ENCODE results near the gene CDC20.
A peak's percentile ranks its signal among the peaks of the same experiment; 100 is the strongest.
"Not testable (repeated sequence)": the region's sequence is repeated elsewhere in the genome, so short reads cannot be mapped to it uniquely, and the experiment has no call there.

CDC20 gene

DNA sequence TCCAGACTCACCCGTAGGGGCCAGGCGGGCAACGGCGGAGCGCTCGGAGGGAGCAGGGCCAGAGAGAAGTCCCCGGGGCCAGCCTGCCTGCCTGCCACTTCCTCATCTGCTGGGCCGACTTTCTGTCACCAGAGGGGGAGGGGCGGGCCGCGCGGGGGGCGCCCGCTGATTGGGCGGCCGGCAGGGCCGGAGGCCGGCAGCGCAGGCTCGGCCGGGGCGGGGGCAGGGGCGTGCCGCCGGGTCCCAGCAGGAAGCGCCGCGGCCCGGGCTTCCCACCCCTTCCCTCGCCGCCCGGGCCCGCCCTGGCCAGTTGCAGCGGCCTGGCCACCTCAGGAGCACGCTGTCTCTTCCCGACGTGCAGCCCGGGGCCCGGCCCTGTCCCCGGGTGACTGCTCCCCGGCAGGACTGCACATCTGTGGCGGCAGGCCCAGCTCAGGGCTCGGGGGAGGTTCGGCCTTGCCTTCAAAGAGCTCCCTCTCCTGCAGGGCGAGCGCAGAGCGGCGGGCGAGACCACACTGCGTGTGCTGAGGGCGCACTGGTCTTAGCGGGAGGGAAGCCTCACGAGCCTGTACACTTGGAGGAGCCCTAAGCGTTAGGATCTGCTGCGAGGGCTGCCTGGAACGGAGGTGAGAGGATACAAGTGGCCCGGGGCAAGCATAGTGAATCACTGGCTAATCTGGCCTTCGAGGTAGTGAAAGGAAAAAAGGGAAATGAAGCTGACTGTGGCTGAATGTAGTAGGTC lies 9.3 kb downstream of the CDC20 start, which contains the start of gene ELOVL1:
TSS of gene ELOVL1 (minus strand) at position 108 of the 742 bp plus-strand sequence. CDS start 2,402 bp downstream, outside the sequence.
- Histone ChIP-seq H3K27me3 (ENCODE audit: control insufficient read depth, insufficient read depth, low read length, poor library complexity, severe bottlenecking) (no peaks in the 10 kb centered on the region), H3K27ac (ENCODE audit: insufficient read depth, low read depth, low read length, poor library complexity, severe bottlenecking) (peak within 1 kb of the TSS; percentile 91), H3K9me3 (ENCODE audit: control insufficient read depth, low read length) (no peaks in the 10 kb centered on the region), H3K4me1 (ENCODE audit: control insufficient read depth, insufficient read depth, low read length) (peaks cover 19% of the 10 kb centered on the region), H3K36me3 (ENCODE audit: control insufficient read depth, insufficient read depth, low read length) (no peaks in the 10 kb centered on the region), H3K4me3 (ENCODE audit: insufficient read depth, low read depth, low read length) (peak within 1 kb of the TSS; percentile 68)
- WGBS, 2 experiments = 1% methylated on average over 58 of the region's 58 CpGs

DNA sequence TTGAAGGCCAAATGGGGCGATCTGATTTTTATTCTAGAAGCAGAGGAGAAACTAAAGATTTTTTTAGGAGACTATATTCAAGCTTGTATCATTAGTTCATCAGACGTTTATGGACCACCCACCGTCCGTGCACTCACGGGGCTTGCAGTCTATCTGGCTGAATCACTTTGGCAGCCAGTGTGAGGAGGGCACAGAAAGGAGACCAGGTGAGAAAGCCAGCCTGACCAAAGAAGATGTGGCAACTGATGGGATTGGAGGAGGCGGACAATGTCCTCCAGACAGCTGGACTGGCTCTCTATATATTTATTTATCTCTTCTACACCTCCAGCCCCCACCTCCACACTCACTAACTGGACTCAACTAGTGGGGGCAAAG lies 9.9 kb downstream of the CDC20 start:
- WGBS, 2 experiments = 36 to 43% methylated on average over 6 of the region's 6 CpGs
- H3K4me3 ChIP-seq (ENCODE audit: insufficient read depth, low read depth, low read length) = peak overlapping the region; percentile 68
- no peaks in the 10 kb centered on the region for H3K27me3 ChIP-seq (ENCODE audit: control insufficient read depth, insufficient read depth, low read length, poor library complexity, severe bottlenecking)
- peak overlapping the region; percentile 91 for H3K27ac ChIP-seq (ENCODE audit: insufficient read depth, low read depth, low read length, poor library complexity, severe bottlenecking)
- H3K9me3 ChIP-seq (ENCODE audit: control insufficient read depth, low read length) = no peaks in the 10 kb centered on the region
- H3K36me3 ChIP-seq (ENCODE audit: control insufficient read depth, insufficient read depth, low read length) = no peaks in the 10 kb centered on the region
- H3K4me1 ChIP-seq (ENCODE audit: control insufficient read depth, insufficient read depth, low read length) = peaks cover 19% of the 10 kb centered on the region

- not testable (repeated sequence) for H3K9me3 ChIP-seq (ENCODE audit: control insufficient read depth, low read length); H3K36me3 ChIP-seq (ENCODE audit: control insufficient read depth, insufficient read depth, low read length); H3K4me3 ChIP-seq (ENCODE audit: insufficient read depth, low read depth, low read length); H3K27ac ChIP-seq (ENCODE audit: insufficient read depth, low read depth, low read length, poor library complexity, severe bottlenecking); H3K27me3 ChIP-seq (ENCODE audit: control insufficient read depth, insufficient read depth, low read length, poor library complexity, severe bottlenecking)
- peaks cover 19% of the 10 kb centered on the region for H3K4me1 ChIP-seq (ENCODE audit: control insufficient read depth, insufficient read depth, low read length)
- 89 to 99% methylated on average over 5 of the region's 6 CpGs for WGBS, 2 experiments
These were observed 11.0 kb downstream of the CDC20 start for GRCh38 chr1:43369779-43370178.

DNA sequence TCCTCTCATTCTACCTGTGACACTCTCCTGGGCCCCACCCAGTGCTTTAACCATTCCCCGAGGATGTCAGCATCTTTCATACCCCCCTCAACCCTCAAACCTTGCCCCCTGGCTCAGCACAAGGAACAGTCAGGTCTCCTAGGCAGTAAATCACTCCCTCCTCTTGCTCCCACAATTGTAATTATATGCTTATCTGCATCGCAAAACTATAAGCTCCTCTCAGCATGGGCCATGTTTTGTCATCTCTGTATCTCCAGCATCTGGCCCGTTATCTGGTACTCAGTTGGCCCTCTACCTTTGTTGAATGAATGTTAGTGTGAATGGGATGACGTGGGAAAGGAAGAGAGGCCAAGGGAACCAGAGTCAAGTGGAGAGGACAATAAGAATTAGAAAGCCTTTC lies 11.8 kb downstream of the CDC20 start:
- WGBS, 2 experiments = 88 to 90% methylated on average over 4 of the region's 4 CpGs
- no peak overlapping the region for H3K4me3 ChIP-seq (ENCODE audit: insufficient read depth, low read depth, low read length)
- H3K9me3 ChIP-seq (ENCODE audit: control insufficient read depth, low read length) = no peaks in the 10 kb centered on the region

DNA sequence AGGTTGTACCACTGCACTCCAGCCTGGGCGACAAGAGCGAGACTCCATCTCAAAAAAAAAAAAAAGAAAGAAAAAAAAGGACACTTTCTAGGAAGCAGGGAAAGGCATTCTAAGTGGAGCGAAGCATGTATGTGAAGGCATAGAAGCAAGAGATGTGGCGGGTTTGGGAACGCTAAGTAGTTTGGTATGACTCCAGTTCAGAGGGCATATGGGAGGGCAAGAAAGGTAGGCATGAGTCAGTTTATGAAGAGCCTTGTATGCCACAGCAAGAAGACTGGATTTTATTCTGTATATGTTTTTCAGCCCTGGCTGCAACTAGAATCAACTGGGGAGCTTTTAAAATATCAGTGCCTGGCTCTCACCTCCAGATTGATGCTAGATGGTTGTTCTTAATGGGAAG lies 13.4 kb downstream of the CDC20 start:
- WGBS, 2 experiments = 91 to 95% methylated on average over 5 of the region's 5 CpGs
- Histone ChIP-seq H3K4me1 (ENCODE audit: control insufficient read depth, insufficient read depth, low read length) (peaks cover 5% of the 10 kb centered on the region), H3K27ac (ENCODE audit: insufficient read depth, low read depth, low read length, poor library complexity, severe bottlenecking) (no peak overlapping the region)

More for the DNA sequence above, 11.8 kb downstream of the CDC20 start:
- H3K4me1 ChIP-seq (ENCODE audit: control insufficient read depth, insufficient read depth, low read length) = peaks cover 19% of the 10 kb centered on the region
- H3K36me3 ChIP-seq (ENCODE audit: control insufficient read depth, insufficient read depth, low read length) = no peaks in the 10 kb centered on the region
- H3K27me3 ChIP-seq (ENCODE audit: control insufficient read depth, insufficient read depth, low read length, poor library complexity, severe bottlenecking) = no peaks in the 10 kb centered on the region
- no peak overlapping the region for H3K27ac ChIP-seq (ENCODE audit: insufficient read depth, low read depth, low read length, poor library complexity, severe bottlenecking)

GRCh38 chr1:43373066-43373940 lies 14.5 kb downstream of the CDC20 start:
- H3K36me3 ChIP-seq (ENCODE audit: control insufficient read depth, insufficient read depth, low read length) = no peaks in the 10 kb centered on the region
- H3K9me3 ChIP-seq (ENCODE audit: control insufficient read depth, low read length) = no peaks in the 10 kb centered on the region
- H3K4me3 ChIP-seq (ENCODE audit: insufficient read depth, low read depth, low read length) = no peak overlapping the region
- WGBS, 2 experiments = 87 to 88% methylated on average over 4 of the region's 4 CpGs
- no peaks in the 10 kb centered on the region for H3K27me3 ChIP-seq (ENCODE audit: control insufficient read depth, insufficient read depth, low read length, poor library complexity, severe bottlenecking)
- H3K4me1 ChIP-seq (ENCODE audit: control insufficient read depth, insufficient read depth, low read length) = peaks cover 4% of the 10 kb centered on the region
- H3K27ac ChIP-seq (ENCODE audit: insufficient read depth, low read depth, low read length, poor library complexity, severe bottlenecking) = no peak overlapping the region

More for the DNA sequence above, 13.4 kb downstream of the CDC20 start:
- Histone ChIP-seq H3K27me3 (ENCODE audit: control insufficient read depth, insufficient read depth, low read length, poor library complexity, severe bottlenecking) (no peaks in the 10 kb centered on the region), H3K9me3 (ENCODE audit: control insufficient read depth, low read length) (no peaks in the 10 kb centered on the region), H3K4me3 (ENCODE audit: insufficient read depth, low read depth, low read length) (no peak overlapping the region), H3K36me3 (ENCODE audit: control insufficient read depth, insufficient read depth, low read length) (no peaks in the 10 kb centered on the region)

DNA sequence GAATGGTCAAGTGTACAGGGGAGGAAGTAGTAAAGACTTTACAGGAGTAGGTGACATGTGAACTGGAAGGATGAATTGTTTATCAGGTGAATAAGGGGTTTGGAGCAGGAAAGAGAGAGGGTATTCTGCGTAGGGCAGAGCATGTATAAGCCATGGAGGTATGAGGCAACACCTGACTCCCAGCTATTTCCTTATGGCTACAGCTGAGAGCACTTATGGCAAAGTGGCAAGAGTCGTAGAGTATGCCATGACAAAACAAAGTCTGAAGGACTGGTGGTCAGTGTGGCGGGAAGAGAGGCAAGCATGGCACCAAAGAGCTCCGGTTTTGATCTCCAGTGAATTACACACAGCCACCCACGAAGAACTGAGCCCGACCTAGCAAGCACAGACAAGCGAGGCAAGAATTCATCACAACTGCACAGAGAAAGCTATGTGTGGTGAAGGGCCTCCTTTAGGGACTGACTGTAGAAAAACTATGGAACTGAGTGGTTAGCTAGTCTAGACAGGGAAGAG lies 18.0 kb downstream of the CDC20 start:
- Histone ChIP-seq H3K9me3 (ENCODE audit: control insufficient read depth, low read length) (no peaks in the 10 kb centered on the region), H3K36me3 (ENCODE audit: control insufficient read depth, insufficient read depth, low read length) (no peaks in the 10 kb centered on the region), H3K27me3 (ENCODE audit: control insufficient read depth, insufficient read depth, low read length, poor library complexity, severe bottlenecking) (no peaks in the 10 kb centered on the region), H3K27ac (ENCODE audit: insufficient read depth, low read depth, low read length, poor library complexity, severe bottlenecking) (no peak overlapping the region), H3K4me1 (ENCODE audit: control insufficient read depth, insufficient read depth, low read length) (no peaks in the 10 kb centered on the region), H3K4me3 (ENCODE audit: insufficient read depth, low read depth, low read length) (no peak overlapping the region)
- 93 to 96% methylated on average over 7 of the region's 7 CpGs for WGBS, 2 experiments

GRCh38 chr1:43377831-43378230 lies 19.1 kb downstream of the CDC20 start:
- no peak overlapping the region for H3K27ac ChIP-seq (ENCODE audit: insufficient read depth, low read depth, low read length, poor library complexity, severe bottlenecking)

DNA sequence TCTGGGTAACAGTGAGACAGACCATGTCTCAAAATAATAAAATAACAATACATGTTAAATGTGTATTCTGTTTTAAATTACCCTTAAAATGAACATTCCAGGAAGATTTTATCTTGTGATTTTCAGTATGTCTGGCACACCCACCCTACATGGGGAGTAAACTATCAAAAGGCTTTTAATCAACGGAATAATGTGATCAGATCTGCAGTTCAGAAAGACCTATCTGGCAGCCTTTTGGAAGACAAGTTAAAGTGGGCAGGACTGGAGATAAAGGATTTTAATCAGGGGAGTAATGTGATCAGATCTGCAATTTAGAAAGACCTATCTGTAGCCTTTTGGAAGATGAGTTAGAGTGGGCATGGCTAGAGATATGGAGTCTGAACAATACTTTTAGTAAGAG lies 20.7 kb downstream of the CDC20 start:
- 96 to 100% methylated on average over 1 of the region's 1 CpG for WGBS, 2 experiments
- no peak overlapping the region for H3K4me3 ChIP-seq (ENCODE audit: insufficient read depth, low read depth, low read length)
- H3K36me3 ChIP-seq (ENCODE audit: control insufficient read depth, insufficient read depth, low read length) = peaks cover 5% of the 10 kb centered on the region
- H3K27ac ChIP-seq (ENCODE audit: insufficient read depth, low read depth, low read length, poor library complexity, severe bottlenecking) = no peak overlapping the region
- no peaks in the 10 kb centered on the region for H3K9me3 ChIP-seq (ENCODE audit: control insufficient read depth, low read length)
- no peaks in the 10 kb centered on the region for H3K4me1 ChIP-seq (ENCODE audit: control insufficient read depth, insufficient read depth, low read length)
- no peaks in the 10 kb centered on the region for H3K27me3 ChIP-seq (ENCODE audit: control insufficient read depth, insufficient read depth, low read length, poor library complexity, severe bottlenecking)

More at GRCh38 chr1:43377831-43378230, 19.1 kb downstream of the CDC20 start:
- no CpG with 5 or more reads among the region's 1 CpG for WGBS, 2 experiments
- Histone ChIP-seq H3K4me1 (ENCODE audit: control insufficient read depth, insufficient read depth, low read length) (no peaks in the 10 kb centered on the region), H3K9me3 (ENCODE audit: control insufficient read depth, low read length) (no peaks in the 10 kb centered on the region), H3K36me3 (ENCODE audit: control insufficient read depth, insufficient read depth, low read length) (no peaks in the 10 kb centered on the region), H3K27me3 (ENCODE audit: control insufficient read depth, insufficient read depth, low read length, poor library complexity, severe bottlenecking) (no peaks in the 10 kb centered on the region), H3K4me3 (ENCODE audit: insufficient read depth, low read depth, low read length) (no peak overlapping the region)

DNA sequence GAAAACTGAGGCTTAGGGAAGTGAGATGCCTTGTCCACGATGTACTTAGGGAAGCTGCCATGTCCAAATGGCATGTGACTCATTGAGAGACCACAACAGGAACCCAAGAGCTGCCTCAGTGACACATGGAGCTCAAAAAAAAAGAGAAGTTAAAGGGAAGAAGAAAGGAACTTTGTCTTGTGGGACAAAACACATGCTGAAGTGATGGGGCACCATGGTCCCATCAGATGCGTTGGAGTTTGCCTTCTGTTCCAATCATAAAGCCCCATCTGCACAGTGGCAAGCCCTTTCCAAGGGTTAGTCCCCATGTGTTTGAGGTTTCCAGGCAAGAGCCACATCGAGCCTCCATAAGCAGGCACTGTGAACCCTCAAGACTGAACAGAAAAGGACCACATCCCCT lies 22.8 kb downstream of the CDC20 start:
- H3K4me1 ChIP-seq (ENCODE audit: control insufficient read depth, insufficient read depth, low read length) = no peaks in the 10 kb centered on the region
- no peak overlapping the region for H3K27ac ChIP-seq (ENCODE audit: insufficient read depth, low read depth, low read length, poor library complexity, severe bottlenecking)
- H3K36me3 ChIP-seq (ENCODE audit: control insufficient read depth, insufficient read depth, low read length) = peaks cover 25% of the 10 kb centered on the region
- no peaks in the 10 kb centered on the region for H3K9me3 ChIP-seq (ENCODE audit: control insufficient read depth, low read length)
- H3K27me3 ChIP-seq (ENCODE audit: control insufficient read depth, insufficient read depth, low read length, poor library complexity, severe bottlenecking) = no peaks in the 10 kb centered on the region
- 96 to 99% methylated on average over 3 of the region's 3 CpGs for WGBS, 2 experiments
- H3K4me3 ChIP-seq (ENCODE audit: insufficient read depth, low read depth, low read length) = no peak overlapping the region
